ENCODE data around the gene ZNF445.
A peak's percentile ranks its signal among the peaks of the same experiment; 100 is the strongest.
"Not testable (repeated sequence)": the region's sequence is repeated elsewhere in the genome, so short reads cannot be mapped to it uniquely, and the experiment has no call there.

The ZNF445 gene

DNA sequence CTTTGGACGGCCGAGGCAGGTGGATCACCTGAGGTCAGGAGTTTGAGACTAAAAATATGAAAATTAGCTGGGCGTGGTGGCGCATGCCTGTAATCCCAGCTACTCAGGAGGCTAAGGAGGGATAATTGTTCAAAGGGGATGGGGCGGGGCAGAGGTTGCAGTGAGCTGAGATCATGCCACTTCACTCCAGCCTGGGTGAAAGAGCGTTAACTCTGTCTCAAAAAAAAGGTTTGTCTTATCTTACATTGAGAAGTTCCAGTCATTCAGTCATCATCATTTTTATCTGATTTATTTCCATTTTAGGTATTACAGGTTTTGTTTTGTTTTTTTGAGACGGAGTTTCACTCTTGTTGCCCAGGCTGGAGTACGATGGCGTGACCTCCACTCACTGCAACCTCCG, 2.6 kb downstream of the ZNF445 start:
- DNase-seq = not testable (repeated sequence)

DNA sequence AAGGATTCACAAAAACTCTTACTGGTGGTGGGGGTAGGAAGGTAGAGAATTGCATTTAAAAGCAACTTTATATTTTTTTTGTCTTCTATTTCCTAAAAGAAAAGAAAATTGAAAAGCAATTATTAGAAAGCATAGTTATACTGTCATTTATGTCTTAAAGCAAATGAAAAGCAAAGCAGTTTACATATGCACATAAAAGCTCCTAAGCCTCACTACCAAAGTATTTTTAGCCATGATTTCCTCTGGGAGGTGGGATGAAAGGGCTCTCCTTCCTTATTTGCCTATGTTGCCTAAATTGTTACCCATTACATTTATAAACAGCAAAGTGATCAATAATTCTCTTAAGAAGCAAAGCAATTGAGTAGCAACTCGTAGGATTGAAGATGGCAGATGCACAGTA, 7.0 kb downstream of the ZNF445 start:
- DNase-seq = no peak

DNA sequence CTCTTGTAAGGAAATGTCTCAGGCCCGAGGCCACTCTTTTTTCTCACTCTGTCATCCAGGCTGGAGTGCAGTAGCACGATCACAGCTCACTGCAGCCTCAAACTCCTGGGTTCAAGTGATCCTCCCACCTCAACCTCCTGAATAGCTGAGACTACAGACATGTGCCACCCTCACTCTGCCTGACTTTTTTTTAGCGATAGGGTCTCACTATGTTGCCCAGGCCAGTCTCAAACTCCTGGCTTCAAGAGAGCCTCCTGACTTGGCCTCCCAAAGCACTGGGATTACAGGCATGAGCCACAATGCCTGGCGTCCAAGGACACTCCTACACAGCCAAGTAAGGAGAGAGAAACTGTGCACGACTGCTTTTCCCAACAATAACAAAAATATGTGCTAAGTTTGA, 7.6 kb downstream of the ZNF445 start:
- DNase-seq = no peak

DNA sequence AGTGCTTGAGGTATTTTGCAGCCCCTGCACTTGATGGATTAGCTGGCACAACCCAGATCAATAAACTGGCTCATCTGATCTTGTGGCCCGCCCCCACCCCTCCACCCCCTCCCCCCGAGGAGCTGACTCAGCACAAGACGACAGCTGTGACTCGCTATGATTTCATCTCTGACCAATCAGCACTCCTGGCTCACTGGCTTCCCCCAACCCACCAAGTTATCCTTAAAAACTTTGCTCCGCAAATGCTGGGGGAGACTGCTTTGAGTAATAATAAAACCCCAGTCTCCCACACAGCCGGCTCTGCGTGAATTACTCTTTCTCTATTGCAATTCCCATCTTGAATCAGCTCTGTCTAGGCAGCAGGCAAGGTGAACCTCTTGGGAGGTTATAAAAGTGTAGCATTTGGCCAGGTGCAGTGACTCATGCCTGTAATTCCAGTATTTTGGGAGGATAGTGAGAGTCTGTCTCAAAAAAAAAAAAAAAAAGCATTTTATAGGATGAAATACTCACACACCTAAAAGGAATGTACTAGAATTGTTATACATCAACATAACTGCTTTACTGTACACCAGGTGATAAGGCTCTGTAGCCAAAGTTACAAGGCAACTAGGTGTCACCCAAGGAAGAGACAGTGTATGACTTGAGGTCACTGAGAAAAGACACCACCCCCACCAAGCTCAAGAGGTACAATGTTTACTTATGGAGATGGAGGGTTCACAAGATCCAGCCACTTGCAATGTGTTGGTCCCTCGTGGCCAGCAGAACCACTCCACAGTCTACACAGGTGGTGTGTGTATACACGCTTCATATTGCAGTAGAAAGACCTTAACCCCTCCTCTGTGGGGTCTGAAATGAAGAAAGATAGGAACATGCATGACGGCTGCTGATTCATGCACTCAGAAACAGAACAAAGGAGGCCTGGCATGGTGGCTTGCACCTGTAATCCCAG, 8.6 kb downstream of the ZNF445 start:
- peak; percentile 64 for DNase-seq

DNA sequence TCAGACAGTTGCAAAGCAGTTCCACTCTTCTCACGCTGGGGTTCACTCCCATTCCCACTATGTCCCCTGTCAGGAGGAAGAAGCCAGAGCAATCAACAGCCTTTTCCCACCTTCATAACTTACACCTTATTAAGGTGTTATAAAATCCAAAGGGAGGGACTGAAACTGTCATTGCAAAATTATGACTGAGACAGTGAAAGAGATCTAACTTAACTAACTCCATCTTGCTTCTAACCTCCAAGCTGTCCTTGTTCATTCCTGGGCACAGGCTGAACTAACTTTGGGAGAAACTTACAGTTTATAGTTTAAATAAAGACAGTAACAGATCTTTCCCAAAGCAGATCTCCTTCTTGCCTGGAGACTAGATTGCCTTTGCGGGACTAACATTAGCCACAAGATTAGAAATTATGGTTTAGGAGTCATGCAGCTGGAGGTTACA, 9.4 kb downstream of the ZNF445 start:
- DNase-seq = not testable (repeated sequence)

DNA sequence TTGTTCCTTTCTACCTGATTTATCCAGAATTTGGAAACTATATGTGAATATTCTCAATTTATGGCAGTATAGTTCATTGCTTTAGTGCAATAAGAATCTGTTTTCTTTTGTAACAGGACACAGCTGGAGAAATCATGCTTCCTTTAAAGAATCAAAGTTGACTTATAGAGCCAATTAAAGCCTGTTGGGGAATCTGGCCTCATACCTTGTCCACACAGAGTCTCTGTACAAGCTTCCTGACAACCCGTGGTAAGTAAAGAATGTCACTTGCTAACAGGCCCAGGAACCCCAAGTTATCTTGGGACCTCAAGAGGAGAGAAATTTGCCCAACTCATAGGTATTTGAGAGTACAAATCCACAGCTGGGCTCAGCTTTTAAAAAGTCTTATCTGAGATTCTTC, 10.2 kb downstream of the ZNF445 start:
- no peak for DNase-seq

DNA sequence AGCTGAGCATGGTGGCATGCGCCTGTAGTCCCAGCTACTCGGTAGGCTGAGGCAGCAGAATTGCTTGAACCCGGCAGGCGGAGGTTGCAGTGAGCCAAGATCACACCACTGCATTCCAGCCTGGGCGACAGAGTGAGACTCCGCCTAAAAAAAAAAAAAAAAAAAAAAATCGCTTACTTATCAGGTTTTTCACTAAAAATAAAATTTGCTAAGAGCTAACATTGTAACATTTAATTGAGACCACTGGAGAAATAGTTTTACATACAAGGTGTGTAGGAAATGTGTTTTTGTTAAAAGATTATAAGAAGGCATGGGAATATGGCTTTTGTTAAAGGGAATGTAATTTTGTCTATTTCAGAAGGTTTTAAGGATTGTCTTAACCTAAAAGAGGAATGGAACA, 12.6 kb downstream of the ZNF445 start:
- DNase-seq = not testable (repeated sequence)

DNA sequence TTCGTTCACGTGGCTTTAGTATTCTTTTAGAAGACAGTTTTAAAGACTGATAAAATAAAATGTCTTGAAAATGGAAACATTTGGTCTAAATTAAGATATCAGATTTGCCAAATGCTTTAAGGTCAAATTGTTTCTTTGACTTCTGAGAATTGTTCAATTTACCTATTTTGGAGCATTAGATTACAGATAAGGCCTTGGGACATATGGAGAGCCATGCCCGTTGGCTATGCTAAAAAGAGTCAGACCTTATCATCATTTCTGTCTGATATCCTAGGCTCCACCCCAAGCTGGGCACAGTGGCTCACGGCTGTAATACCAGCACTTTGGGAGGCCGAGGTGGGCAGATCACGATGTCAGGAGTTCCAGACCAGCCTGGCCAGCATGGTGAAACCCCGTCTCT, 13.0 kb downstream of the ZNF445 start:
- no peak for DNase-seq

DNA sequence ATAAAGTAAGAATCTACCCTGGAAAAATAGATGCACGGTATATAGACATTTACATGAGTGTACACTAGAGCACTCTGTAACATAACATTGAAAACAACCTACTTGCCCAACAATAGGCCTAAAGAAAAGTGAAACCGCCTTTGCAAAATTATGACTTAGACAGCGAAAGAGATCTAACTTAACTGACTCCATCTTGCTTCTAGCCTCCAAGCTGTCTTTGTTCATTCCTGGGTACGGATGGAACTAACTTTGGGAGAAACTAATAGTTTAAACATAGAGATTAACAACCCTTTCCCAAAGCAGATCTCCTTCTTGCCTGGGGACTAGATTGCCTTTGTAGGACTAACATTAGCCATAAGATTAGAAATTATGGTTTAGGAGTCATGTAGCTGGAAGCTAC, 17.4 kb downstream of the ZNF445 start:
- not testable (repeated sequence) for DNase-seq

DNA sequence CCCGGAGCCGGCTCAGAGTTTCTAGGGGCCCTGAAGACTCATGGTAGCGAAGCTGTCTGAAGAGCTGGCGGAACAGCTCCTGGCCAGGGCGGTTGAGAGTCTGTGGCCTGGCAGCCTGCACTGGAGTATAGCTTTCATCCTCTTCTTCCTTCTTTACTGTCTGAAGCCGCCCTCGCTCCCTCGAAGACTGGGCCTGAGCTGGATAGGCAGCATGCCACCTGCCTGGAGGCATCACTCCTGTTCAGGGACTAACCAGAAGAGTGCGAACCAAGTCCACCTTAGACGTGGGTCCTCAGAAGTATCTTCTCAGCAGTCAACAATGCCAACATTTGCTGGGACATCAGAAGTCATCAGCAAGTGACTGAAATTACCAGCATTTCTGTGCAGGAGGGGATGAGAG, 22.2 kb downstream of the ZNF445 start:
- no peak for DNase-seq

DNA sequence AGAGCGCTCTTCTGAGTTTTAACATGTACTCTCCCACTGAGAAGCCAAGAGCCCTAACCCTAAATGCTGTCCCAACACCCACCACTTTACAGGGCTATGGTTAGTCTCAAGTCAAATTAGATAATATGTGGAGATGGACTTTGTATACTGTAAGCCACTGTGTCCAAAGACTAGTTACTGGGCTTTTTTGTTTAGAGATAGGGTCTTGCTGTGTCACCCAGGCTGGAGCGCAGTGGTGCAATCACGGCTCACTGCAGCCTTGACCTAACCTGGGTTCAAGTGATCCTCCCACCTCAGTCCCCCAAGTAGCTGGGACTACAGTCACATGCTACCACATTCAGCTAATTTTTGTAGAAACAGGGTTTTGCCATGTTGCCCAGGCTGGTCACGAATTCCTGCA, 23.2 kb downstream of the ZNF445 start:
- DNase-seq = no peak

DNA sequence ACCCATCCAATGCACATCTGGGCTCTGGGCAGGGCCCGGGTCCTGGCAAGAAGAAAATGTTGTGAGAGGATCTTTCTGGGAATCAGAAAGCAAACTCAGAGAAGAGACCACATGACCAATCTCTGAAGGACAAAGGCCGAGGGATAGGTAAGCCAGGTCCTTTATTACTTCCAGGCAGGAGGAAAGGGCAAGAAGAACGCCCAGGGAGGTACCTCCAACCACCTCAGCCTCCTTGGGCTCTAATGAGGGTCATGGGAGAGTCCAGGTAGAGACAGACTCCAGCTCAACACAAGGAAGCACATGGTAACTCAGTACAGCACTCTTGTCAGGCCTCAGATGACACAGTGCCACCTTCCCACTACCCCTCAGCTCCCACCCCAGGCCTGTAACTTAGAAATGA, 26.0 kb downstream of the ZNF445 start:
- no peak for DNase-seq

DNA sequence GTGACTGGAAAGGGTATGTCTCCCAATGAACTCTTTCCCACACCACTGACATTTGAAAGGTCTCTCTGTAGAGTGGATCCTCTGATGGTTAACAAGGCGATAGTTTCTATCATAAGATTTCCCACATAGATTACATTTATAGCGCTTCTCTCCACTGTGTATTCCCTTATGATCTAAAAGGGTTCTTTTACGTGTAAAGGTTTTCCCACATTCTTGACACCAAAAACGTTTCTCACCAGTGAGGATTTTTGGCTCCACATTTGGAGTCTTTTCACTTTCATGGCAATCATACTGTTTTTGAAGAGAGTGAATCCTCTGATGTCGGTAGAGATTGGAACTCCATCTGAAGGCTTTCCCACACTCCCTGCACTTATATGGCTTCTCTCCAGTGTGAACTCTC, 30.5 kb downstream of the ZNF445 start:
- DNase-seq = no peak

DNA sequence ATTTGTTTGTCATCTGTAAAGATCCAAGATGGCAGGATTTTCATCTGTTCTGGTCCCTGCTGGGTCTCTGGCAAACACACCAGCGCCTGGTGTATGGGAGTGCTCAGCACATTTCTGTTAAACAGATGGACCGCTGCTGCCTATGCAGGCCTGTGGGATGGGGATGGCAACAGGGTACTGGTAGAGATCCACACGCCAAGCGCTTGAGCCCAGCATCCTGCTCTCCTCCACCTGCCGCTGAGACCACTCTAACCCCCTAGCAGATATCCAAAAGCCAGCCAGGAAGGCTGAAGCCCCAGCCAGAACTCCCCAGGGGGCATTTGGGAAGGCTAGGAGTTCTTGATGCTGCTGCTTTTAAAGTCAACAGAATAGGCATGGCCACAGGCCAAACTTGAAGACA, 31.7 kb downstream of the ZNF445 start:
- no peak for DNase-seq

DNA sequence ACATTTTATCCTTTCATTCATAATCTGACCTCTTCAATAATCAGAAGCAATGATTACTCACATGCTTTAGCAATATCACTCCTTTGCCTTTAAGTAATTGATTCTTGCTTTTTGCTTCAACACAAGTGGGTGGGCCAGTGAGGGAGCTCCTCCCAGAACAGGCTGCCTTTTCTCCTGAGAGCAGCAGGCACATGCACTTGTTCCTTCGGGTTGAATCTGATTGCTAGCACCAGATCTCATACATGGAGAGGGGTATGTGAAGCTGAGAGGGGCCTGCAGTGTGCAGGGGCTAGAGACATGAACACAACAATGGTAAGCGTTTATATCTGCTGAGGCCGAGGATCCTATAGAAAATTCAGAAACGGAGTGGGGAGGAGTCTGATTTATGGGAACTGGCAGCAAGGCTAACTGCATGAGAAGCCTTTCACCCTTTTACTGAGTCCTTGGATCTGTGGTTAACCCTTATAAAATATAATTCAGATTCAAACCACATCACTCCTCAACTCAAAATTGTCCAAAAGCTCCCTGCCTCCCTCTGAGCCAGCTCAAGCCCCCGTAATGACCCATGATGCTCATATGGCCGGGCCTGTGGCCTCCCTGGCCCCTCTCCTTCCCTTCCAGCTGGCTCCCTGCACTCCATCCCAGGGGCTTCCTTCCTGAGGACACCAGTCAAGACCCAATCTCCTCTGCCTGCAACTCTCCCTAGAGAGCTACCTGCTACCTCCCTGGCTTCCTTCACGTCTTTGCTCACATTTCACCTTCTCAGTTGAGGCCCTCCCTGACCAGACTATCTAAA, 32.4 kb downstream of the ZNF445 start:
- no peak for DNase-seq

DNA sequence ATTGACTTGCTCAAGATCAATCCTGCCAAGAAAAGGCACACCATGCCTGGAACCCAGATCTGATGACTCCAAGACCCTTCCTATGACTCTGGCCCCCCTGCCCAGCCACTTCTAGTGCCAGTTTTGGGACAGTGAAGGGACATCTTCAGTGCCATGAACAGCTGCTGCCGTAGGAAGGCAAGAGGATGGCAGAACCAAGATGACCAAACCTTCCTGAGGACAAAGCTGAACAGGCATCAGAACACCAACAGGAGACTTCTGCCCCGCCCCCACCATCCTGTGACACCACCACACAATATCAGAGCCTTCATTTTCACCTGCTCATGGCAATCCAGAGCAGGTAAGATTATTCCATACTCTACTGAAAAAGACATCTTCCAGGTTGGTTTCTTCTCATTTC, 33.0 kb downstream of the ZNF445 start:
- no peak for DNase-seq

DNA sequence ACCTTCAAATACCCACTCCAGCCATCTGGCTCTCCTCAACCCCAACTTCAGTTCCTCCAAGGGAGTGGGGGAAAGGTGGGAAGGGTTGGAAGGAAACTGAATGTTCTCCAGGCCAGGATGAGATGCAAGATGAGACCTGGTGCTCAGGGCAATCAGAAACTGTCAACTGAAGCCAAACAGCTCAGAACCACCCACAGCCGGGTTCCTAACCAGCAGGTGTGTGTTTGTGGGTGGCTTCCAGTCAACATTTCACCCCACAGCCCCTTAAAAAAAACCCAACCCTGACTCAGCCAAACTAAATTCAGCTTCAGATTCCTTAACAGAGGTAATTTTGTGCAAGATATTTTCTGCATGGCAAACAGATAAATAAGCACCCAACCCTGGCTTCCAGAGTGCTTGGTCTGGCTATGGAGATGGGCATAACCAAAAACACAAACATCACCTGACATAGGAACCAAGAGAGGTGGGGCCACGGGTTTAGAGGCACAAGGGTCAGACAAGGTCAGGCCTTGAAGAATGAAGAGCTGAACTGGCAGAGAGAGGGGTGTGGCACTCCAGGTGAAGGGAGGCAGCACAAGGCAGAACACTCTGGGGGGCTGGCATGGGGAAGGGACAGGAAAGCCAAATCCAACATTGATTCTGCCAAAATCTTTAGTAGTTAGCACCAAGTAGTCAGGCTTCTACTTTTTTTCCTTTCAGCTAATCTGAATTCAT, 34.7 kb downstream of the ZNF445 start:
- DNase-seq = no peak

DNA sequence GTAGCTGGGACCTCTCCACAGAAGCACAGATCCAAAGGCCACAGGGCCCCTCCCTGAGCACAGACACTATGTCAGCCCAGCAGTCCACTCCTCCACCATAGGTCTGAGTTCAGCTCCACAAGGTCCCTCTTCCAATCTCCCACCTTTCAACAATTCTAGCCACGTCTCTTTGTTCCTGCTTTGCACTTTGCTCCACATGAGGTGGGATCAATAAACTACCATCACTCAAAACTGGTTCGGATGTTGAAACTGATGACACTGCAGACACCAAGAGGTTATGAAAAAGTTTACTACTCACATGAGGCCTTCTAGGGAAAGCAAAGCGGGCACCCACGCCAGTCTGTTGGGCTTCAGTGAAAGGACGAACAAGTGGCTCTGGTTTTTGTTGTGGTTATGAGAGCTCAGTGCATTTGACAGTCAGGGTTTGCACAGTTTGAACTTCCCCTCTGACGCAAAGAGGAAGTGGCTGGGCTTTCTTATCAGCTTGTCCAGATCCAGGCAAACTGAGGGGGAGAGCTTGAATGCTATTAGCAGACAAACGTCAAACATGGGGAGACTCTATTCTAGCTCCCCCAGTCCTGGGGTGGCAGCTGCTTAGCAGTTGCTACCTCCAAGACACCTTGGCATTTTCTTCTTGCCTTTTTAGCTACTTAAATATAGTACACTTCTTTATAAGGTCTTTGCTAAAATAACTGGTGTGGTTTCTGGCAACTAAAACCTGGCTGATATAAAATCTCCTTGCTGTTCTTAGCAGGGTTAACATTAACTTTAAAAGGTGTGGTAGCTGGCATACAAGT, 37.8 kb downstream of the ZNF445 start:
- no peak for DNase-seq

DNA sequence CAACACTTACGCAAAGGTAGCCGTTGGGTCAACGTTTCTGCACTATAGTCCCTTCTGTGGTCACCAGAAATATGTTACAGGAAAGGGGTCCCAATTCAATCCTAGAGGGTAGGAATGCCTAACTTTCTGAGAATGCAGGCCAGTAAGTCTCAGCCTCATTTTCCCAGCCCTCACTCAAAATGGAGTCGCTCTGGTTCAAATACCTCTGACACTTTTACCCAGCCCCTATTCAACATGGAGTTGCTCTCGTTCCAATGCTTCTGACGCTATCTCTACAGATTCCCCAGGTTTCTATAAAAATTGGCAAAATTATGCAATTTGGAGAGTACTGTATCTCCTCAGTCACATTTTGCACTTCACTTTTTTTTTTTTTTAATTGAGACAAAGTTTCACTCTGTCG, 39.7 kb downstream of the ZNF445 start:
- no peak for DNase-seq

DNA sequence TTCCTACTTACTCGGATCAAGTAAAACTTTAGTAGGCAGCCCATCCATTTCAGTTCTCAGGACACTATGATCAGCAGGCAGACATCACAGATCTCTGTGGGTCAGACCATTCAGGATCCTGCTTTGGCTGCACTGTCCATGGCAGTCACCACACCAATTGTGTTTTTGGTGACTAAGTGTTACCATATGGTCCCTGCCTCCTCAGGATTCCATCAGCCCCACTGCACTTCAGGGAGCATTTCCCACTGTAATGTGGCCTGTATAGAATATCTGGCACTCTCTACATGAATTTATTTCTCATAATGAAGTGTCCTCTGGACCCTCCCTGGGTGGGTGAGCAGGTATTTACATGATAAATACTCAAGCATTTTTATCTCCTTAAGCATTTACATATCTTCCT, 41.3 kb downstream of the ZNF445 start:
- no peak for DNase-seq

DNA sequence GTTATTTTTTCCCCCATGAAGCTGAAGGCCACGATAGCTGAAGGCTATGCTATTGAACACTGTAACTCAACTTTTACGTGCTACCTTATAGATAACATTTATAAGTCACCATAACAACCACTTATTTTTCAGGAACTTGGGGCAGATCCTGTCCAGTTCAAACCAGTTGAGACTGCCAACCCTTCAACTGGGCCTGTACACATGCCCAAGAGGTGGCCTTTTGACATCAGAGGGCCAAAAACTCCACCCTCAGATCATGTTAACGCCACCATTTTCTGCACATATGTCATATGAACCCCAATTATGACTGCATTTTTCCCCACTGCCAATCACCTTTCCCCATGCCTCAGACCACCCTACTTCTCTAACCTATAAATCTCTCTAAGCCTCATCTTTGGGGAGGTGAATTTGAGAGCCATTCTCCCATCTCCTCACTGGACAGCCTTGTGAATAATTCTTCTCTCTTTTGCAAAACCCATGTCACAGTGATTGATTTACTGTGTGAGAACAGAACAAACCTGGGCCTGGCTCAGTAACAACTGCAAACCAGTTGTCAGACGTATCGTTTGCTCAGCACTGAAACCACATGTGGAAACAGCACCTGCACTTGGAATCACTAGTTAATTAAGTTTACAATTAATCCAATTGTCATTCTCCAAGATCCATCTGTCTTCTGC, 42.5 kb downstream of the ZNF445 start:
- no peak for DNase-seq

DNA sequence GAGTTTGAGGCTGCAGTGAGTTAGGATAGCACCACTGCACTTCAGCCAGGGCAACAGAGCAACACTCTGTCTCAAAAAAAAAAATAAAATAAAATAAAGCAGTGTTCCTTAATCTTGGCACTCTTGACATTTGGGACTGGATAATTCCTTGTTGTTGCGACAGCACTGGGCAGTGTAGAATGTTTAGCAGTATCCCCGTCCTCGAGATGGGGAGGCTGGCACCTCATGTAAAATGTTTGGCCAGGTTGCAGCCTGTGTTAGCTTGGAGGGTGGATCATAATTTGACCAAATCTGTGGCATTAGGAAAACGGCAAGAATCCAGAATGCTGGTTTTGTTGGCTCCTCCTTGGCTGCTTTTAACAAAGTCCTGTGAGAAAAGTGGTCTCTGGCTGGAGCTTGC, 47.0 kb downstream of the ZNF445 start:
- DNase-seq = no peak

All from fibroblast of skin of right quadriceps (primary cell).